Endometrial microvascular endothelial cells (primary cell): ENCODE results near the gene LRRFIP2. TPM values are rescaled to one million over a fixed set of nuclear protein-coding genes. Genes with fewer than 3 reads are reported as not detected.
"Not testable (repeated sequence)": the region's sequence is repeated elsewhere in the genome, so short reads cannot be mapped to it uniquely, and the experiment has no call there.

Experiments
- in situ Hi-C: cut with HindIII; loops from 2 replicates; pipeline ENCODE4 v1.10.0; 2017; ENCODE audit warnings: low sequenced_read_pairs, low pct_unique_long_range_greater_than_20kb; ENCODE audit errors: inconsistent ontology term
- total RNA-seq: library from RNA; depleted of rRNA; stranded (reverse); fragments of >200 nt; gene quantifications from one replicate; pipeline ENCODE4 v1.2.3, GENCODE V29; 2015; ENCODE audit errors: inconsistent ontology term

The LRRFIP2 gene
- total RNA-seq, 1 donor from 2014 or later = 47.3 TPM

DNA sequence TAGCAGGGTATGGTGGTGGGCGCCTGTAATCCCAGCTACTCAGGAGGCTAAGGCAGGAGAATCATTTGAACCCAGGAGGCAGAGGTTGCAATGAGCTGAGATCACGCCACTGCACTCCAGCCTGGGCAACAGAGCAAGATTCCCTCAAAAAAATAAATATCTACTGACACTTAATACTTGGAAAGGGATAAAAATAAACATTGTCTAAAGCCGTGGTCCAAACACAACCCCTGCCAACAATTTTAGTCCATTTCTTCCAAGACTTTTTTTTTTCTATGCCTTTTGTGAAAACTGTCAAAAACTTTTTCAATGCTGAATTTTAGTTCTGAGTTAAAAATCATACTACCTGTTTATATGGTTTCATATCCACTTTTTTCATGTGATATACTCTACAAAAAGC is 131.7 kb downstream of the LRRFIP2 start:
- in situ Hi-C loops = not testable (repeated sequence)

DNA sequence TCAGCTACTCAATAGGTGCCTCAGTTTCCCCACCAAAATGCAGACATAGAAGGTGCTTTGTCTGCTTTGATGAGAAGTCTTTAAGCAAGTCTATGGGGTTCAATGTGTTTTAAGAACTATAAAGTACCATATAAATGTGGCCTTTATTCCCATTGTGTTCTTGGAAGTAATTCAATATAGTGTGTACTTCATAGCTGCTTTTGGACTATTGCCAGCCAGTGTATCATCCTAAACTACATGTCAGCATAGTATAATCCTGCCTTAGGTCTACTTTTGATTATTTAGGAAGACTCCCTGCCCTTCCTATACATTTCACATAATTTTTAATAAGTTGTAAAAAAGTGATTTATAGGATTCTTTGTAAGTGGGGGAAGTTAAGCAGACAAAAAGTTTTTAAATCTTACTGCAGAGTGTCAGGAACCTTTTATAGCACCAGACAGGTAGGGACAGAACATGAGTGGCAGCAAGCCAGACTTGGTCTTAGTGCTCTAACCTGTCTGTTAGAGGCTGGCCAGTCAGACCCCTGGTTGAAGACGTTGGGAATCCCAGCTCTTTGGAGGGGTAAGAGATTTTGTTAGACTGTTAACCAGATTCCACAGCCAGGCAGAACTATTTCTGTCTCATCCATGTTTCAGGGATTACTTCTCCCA is 132.7 kb downstream of the LRRFIP2 start:
- in situ Hi-C loops = no loop called here

DNA sequence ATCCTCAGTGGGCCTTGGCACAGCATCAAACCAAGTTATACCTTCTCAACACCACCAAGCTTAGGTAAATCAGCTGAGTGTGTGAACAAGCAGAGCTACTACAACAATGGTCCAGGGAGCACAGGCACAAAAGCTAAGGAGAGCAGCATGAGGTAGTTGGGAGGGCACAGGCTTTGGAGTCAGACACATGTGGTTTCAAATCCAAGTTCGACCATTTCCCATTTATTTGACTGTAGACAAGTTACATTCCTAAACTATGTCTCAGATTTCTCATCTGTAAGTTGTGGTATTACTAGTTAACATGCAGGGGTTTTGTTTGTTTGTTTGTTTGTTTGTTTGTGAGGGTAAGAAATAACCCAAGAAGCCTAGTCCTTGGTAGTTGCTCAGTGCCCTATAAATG is 134.2 kb downstream of the LRRFIP2 start:
- in situ Hi-C loops = no loop called here

DNA sequence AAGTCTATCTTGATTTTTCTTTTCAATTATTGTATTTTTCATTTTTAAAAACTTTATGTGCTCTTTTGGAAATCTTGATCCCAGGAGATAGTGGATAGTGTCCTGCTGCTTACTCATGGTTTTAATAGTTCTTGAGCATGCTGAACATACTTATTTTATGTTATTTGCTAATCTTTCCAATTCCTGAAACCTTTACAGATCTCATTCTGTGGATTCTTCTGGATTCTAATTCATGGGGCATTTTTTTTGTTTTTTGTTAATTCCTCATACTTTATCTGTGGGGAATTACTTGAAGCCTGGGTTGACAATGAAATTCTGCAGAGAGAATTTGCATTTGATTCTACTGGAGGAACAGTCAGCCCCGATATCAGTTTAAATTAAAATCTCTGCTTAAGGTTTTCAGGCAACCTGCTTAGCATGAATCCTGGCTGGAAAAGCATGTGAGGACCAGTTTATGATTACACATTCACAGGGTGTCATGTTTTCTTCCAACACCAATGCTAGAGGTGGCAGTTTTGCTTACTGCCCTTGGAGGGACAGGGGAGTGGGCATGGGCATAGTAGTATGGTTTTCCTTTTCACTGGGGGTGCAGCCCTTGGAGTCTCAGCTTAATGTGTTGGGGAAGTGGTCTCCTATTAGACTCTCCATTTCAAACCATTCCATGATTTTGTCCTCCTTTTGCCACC is 135.1 kb downstream of the LRRFIP2 start:
- in situ Hi-C loops = no loop called here

DNA sequence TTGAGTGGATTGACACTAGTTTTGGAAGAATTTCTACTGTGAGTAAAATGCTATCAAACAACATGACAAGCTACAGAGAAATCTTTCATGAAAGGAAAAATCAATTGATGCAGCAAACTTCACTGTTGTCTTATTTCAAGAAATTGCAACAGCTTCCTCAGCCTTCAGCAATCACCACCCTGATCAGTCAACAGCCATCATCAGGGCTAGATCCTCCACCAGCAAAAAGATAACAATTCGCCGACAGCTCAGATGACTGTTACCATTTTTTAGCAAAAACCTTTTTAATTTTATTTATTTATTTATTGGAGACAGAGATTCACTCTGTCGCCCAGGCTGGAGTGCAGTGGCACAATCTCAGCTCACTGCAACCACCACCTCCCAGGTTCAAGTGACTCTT is 137.0 kb downstream of the LRRFIP2 start:
- in situ Hi-C loops = no loop called here

DNA sequence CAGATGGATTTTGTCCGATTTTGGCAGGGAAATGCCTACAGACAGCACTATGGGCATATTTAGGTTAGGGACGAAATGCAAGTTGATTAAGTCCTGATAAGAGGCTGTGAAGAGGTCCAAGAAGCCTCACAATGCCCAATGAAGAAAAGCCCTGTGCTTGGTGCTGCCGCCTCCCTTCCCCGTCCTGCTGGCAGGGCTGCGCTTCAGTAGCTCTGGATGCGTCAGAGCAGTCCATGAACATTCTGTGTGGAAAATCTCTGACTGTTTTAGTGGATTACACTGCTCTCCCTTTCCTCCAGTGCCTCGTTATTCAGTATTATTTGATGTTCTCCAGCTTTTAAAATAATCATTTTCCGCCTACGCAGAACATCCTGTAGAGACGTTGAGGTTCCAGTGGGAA is 141.4 kb downstream of the LRRFIP2 start:
- in situ Hi-C loops = no loop called here

DNA sequence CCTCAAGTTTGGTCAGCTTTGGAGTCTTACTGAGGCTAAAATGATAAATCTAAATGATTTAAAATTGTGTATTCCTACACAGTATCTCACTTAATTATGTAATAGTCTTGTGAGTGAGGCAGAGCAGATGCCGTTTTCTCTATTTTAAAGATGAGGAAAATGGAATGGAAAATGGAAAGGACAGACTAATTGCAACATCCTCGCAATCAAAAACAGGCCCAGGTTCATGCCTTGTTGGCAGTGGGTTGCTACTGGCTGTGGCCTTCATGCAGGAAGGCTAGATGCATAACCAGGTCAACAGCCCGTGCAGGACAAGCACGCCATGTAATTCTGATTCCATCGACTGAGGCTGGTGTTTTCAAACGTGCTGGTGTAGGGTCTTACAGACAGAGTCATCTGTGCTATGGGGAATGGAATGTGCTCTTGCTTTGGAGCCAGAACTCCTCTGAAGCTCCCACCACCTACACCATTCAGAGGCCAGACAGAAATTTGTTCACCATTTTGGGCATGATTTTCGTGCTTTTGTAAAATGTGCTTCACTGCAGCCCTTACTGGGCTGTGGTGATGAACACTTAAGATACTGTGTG is 143.2 kb downstream of the LRRFIP2 start:
- in situ Hi-C loops = no loop called here

DNA sequence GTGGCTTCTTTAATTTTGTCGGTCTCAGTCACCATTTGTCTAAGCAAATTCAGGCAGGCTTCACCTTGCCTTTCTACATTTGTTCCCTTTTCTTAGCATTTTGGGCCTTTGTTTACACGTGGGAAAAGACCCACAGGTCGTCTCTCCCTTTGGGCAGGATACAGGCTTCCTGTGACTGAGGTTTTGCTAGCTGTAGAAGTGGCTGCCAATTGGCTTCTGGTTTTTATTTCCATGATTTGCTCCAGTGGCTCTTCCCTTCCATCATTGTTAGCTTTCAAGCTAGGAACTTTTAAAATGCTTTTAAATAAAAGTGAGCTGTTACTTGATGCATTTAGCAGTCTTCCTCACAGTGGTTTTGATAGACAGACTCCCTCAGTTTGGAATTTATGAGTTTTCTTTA is 143.8 kb downstream of the LRRFIP2 start:
- in situ Hi-C loops = no loop called here

DNA sequence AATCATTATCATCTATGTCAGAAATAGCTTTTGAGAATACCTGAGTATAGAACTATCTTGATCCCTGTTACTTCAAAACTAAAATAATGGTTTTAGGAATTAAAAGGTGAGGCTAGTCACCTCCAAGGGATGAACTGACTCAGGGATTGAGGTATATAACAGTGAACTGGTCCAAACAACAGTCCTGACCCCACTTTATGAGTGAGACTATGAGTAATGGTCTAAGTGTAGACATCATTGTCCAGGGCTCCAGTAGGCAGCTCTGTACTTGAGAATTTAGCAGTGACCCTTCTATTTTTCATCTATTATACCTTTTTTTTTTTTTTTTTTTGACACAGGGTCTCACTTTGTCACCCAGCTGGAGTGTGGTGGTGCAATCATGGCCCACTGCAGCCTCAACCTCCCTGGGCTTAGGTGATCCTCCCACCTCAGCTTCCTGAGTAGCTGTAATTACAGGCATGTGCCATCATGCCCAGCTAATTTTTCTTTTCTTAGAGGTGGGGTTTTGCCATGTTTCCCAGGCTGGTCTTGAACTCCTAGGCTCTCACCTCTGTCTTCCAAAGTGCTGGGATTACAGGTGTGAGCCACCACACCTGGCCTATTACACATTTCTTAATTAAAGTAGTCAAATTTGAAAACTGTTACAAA is 144.7 kb downstream of the LRRFIP2 start:
- in situ Hi-C loops = no loop called here

DNA sequence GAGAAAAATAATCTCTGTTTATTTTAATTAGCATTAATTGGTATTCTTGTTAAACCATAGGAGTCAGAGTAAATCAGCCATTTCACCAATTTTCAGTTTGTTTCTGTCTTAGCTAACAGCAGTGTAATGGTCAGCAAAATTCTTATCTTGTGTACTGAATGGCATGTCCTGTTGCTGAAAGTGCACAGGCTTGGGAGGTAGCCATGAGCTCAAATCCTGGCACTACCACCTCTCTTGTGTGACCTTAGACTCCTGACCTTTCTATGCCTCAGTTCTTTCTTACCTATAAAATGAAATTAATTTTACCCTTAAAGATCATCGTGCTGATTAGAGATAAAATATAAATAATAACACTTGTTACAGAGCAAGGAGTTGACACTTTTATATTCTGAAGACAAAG is 145.3 kb downstream of the LRRFIP2 start:
- in situ Hi-C loops = no loop called here

DNA sequence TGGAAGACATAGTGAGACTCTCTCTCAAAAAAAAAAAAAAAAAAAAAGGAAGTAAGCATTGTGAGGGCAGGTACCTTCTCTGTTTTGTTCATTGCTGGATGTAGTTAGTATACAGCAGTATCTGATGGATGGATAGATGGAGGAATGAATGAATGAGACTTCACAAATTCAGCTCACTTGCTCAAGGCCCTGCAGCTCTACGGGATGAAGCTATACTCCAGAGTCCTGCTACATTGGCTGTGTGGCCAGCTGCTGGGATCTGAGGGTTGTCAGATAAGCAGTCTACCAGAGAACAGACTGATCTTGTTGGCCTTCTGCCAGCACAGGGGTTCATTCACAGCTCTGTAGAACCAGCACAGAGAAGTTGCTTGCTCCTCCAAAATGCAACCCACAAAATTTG is 146.1 kb downstream of the LRRFIP2 start:
- in situ Hi-C loops = no loop called here

DNA sequence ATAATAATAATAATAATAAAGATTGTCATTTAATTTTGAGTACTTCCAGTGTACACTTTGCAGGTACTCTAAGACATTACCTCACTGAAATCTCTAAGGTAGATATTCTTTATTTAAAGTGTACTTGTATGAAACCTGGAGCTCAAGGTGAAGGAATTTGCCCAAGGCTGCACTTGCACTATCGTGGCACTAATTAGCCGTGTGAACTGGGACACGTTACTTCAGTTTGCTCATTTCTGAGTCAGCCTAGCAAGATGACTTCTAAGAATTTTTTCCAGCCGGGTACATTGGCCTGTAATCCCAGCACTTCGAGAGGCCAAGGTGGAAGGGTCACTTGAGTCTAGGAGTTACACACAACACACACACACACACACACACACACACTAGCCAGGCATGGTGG is 147.5 kb downstream of the LRRFIP2 start:
- in situ Hi-C loops = no loop called here

DNA sequence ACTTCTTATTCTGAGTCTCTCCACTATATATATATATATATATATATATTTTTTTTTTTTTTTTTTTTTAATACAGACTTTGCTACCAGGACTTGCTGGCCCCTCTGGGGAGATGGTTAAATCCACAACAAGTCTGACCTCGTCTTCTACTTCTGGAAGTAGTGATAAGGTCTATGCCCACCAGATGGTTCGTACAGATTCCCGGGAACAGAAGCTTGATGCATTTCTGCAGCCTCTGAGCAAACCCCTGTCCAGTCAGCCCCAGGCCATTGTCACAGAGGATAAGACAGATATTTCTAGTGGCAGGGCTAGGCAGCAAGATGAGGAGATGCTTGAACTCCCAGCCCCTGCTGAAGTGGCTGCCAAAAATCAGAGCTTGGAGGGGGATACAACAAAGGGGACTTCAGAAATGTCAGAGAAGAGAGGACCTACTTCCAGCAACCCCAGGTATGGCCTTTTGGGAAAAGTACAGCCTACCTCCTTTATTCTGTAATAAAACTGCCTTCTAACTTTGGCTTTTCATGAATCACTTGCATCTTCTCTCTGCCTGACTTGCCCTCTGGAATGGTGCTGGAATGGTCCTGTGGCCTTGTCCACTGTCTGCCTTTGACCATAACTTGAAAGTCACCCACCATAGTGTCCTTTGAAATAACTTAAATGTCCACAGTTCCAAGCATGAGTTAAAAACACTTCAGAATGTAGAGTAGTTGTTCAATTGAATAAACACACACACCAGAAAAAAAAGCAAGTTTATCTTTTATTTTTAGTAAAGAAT is 148.6 kb downstream of the LRRFIP2 start:
- in situ Hi-C loops = no loop called here

DNA sequence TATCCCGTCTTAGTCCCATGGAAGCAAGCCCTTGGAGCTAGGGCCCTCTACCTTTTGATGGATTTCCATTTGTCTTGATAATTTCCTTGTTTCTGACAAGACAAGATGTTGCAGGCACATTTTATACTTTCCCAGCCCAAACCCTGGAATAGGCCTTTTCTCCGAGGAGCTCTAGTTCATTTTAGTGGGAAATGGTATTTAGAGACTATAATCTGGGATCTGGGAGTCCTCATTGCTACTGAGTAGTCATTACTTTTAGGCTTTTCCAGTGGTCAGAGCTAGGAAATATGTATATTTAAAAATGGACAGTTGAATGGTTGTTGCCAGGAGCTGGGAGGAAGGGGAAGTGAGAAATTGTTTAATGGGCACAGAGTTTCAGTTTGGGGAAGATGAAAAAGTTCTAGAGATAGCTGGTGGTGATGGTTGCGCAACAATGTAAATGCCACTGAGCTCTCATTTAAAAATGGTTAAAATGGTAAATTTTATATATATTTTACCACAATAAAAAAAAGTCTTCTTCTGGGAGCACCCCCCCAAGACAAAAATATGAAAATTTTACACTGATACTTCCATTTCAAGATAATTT is 149.5 kb downstream of the LRRFIP2 start:
- in situ Hi-C loops = no loop called here

DNA sequence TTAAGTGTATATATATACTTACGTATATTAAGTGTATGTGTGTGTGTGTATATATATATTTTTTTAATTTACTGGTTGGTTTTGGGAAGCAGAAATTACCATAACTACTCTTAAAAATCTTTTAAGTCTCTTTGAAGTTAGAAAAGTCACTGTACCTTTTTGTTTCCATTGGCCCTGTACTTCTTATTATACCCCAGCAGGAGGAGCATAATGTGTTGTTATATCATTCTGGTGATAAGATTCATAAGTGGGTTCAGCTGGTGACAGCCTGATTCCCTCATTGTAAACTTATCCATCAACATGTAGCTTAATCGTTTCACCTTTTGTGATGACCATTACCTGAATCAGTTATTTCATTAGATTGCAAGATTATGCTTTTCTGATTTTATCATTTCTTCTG is 150.3 kb downstream of the LRRFIP2 start:
- in situ Hi-C loops = no loop called here

DNA sequence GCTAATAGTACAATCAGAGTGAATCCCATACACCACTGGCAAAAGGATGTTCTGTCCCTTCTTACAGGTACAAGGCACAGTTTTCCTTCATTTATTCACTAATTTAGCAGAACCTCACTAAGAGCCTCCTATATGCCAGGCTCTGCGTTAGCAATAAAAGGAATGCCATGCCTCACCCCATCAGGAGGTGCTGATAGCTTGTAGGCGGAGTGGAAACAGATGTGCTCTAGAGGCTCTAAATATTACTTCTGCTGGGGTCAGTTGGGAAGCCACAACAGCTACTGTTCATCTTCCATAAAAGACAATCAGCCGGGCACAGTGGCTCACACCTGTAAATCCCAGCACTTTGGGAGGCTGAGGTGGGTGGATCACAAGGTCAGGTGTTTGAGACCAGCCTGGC is 156.7 kb downstream of the LRRFIP2 start:
- in situ Hi-C loops = no loop called here

DNA sequence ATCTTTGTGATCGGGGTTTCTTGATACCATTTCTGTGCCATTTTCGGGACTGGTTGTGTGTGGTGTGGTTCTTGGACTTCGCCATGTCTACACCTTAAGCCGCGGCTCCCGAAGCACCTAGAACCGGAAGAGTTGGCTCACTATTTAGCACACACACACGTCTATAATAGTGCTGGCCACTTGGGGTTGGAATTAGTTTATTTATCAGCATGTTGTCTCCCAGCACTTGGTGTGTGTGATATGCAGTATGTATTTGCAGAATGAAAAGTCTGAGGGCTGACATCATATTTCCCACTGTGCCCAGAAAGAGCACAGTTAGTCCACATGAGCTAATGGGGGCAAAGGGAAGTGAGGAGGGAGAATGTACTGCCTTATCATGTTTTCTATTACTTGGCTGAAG is 157.5 kb downstream of the LRRFIP2 start:
- in situ Hi-C loops = no loop called here

DNA sequence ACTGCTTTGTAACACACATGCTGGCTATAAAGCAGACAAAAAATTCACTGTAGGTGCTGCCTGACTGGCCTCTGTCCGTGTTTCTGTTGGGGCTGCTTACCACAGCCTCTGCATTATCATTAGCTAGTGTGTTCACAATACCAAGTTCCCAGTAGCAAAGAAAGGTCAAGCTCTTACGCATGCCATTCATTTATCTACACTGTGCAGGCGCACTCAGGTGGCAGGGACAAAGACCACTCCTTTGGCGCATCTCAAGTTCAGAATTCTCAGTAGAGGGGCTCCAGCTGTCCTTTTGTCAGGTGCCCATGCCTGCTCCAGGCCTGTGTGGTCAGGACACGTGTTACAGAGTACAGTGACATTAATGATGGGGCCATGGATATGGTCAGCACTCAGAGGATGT is 158.7 kb downstream of the LRRFIP2 start:
- in situ Hi-C loops = no loop called here

DNA sequence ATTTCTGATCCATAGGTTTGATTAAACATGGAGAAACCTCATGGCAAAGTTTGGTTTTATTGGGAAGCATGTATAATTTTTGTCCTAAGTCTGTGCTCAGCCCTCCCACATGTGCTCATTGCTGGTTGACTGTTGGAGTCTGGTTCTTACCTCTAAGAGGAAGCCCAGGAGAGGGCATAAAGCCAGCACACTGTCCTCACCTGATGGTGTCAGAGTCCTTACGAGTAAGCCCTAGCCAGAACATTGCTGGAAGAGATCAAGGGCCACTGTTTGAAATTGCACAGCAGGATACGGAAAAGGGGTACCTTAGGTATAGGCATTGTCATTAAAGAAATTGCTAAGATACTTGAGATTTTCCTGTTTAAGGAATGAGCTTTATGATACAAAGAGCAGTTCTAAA is 159.8 kb downstream of the LRRFIP2 start:
- in situ Hi-C loops = no loop called here
